Brain microvascular endothelial cell (primary cell): Measurements from ENCODE around the gene IGFBP4.

ENCODE experiments used
- DNase-seq: peaks from one replicate; pipeline ENCODE4 v3.0.0-alpha.2; 2020
- H3K27ac ChIP-seq: fragments of 250-450 bp; sonication (Bioruptor Pico); 2 replicates; pipeline ENCODE4 v1.5.1; 2020; ENCODE audit warnings: mild to moderate bottlenecking, moderate library complexity
- H3K27me3 ChIP-seq: fragments of 250-450 bp; sonication (Bioruptor Pico); replicated peaks from 2 replicates; pipeline ENCODE4 v1.5.1; 2020; ENCODE audit warnings: mild to moderate bottlenecking
- H3K36me3 ChIP-seq: fragments of 250-450 bp; sonication (Bioruptor Pico); replicated peaks from 2 replicates; pipeline ENCODE4 v1.5.1; 2020; ENCODE audit warnings: mild to moderate bottlenecking
- H3K4me3 ChIP-seq: 2 replicates; pipeline ENCODE4 v1.5.1; 2011; ENCODE audit warnings: low read depth, mild to moderate bottlenecking, control low read depth, low read length, moderate library complexity
- CTCF ChIP-seq: IDR thresholded peaks from 2 replicates; pipeline ENCODE4 v1.5.1; 2011; ENCODE audit warnings: low read depth, mild to moderate bottlenecking, moderate library complexity, low read length, control low read depth, inconsistent platforms; ENCODE audit errors: missing control alignments
- in situ Hi-C: cut with HindIII; loops from 2 replicates; pipeline ENCODE4 v1.10.0; 2017; ENCODE audit warnings: low sequenced_read_pairs, low pct_ligation_motif_present

Gene IGFBP4

DNA sequence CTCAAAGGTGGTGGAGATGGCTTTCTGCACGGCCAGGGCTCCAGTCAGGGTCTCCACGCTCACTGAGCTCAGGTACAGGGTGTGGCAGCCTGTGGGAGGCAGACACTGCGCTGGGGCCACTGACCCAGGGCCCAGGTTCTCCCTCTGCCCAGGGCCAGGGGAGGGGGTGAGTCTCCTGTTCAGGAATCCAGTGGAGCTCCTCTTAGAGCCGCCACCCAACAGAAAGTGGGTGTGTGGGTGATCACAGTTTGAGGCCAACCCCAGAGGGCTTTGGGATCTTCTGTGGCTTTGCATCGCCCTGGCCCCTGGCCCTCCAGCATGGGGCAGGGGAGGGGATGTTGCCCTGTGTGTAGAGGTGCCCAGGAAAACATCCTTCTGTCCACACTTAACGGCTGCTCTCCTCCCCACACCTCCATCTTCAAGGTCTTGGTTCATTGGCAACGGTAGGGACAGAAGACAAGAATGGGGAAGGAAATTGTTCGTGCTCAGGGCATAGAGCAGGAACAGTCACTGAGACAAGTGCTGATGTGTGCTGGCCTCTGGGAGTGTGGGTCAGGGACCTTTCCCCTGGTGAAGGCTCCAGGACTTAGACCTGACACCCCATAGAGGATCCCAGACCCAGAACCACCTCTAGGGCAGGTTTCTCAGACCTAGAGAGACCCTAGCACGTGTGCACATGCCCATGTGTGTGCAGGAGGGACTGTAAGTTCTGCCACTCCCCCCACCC lies 36.7 kb downstream of the IGFBP4 start:
- in situ Hi-C loops, result no loop called here
- DNase-seq, result no peak
- no peak for TF ChIP-seq CTCF
- no peak overlapping the region for H3K27ac ChIP-seq
- no peak overlapping the region for H3K4me3 ChIP-seq
- no peaks in the 10 kb centered on the region for H3K36me3 ChIP-seq
- H3K27me3 ChIP-seq, result no peaks in the 10 kb centered on the region

DNA sequence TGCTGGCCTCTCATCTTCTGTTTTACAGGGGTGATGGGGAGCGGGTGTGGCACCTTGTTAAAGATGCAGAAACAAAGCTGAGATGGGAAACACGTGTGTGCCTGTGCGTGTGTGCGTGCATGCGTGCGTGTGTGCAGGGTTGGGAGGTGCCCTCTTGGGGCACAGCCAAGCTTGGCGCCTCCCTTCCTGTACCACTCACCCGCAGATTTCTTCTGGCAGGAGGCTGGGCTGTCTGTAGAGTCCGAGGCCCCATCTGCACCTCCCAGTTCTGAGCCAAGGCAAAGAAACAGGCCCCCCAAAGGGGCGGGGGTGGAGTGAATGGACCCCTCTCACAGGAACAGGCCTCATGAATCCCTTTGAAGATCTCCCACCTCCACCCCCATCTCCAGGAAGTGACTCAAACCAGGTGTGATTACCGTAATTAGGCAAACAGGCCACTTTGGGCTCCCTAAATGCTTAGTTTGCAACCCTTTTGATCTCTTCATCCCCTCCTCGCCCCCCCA lies 37.3 kb downstream of the IGFBP4 start:
- no peak for TF ChIP-seq CTCF
- Histone ChIP-seq H3K4me3 (no peak overlapping the region), H3K27me3 (no peaks in the 10 kb centered on the region), H3K36me3 (no peaks in the 10 kb centered on the region), H3K27ac (no peak overlapping the region)
- in situ Hi-C loops, result no loop called here
- DNase-seq, result no peak

GRCh38 chr17:40481106-40481505 lies 37.9 kb downstream of the IGFBP4 start:
- TF ChIP-seq CTCF, result no peak
- in situ Hi-C loops, result no loop called here
- no peak for DNase-seq
- Histone ChIP-seq H3K27me3 (no peaks in the 10 kb centered on the region), H3K36me3 (no peaks in the 10 kb centered on the region), H3K4me3 (no peak overlapping the region), H3K27ac (no peak overlapping the region)

GRCh38 chr17:40482722-40483121 lies 39.5 kb downstream of the IGFBP4 start:
- no peak for TF ChIP-seq CTCF
- in situ Hi-C loops, result no loop called here
- Histone ChIP-seq H3K27me3 (no peaks in the 10 kb centered on the region), H3K4me3 (no peak overlapping the region), H3K27ac (no peak overlapping the region), H3K36me3 (no peaks in the 10 kb centered on the region)
- DNase-seq, result no peak

GRCh38 chr17:40483679-40484078 lies 40.4 kb downstream of the IGFBP4 start:
- in situ Hi-C loops, result no loop called here
- Histone ChIP-seq H3K36me3 (no peaks in the 10 kb centered on the region), H3K27me3 (no peaks in the 10 kb centered on the region), H3K4me3 (no peak overlapping the region), H3K27ac (no peak overlapping the region)
- no peak for DNase-seq
- no peak for TF ChIP-seq CTCF
